Endodermal cell (in vitro differentiated cells): Measurements from ENCODE around the gene ENAH. TPM values are rescaled to one million over a fixed set of nuclear protein-coding genes. Genes with fewer than 3 reads are reported as not detected.

Experiments
- DNase-seq: peaks from one replicate; pipeline ENCODE4 v3.0.0-alpha.2; 2017
- H3K27ac ChIP-seq: 2 replicates; pipeline ENCODE4 v1.5.1; 2013; ENCODE audit warnings: mild to moderate bottlenecking, low read depth, low read length, moderate library complexity
- H3K27me3 ChIP-seq: 2 replicates; pipeline ENCODE4 v1.6.1; 2013; ENCODE audit warnings: mild to moderate bottlenecking, low read length, moderate library complexity; ENCODE audit not compliant: insufficient read depth, control insufficient read depth, poor library complexity, severe bottlenecking
- H3K36me3 ChIP-seq: 2 replicates; pipeline ENCODE4 v1.7.0; 2013; ENCODE audit warnings: mild to moderate bottlenecking, low read length, moderate library complexity; ENCODE audit not compliant: control insufficient read depth, insufficient read depth
- H3K4me1 ChIP-seq: one replicate; pipeline ENCODE4 v1.7.0; 2013; ENCODE audit warnings: low read length; ENCODE audit not compliant: control insufficient read depth, insufficient read depth
- H3K4me3 ChIP-seq: 2 replicates; pipeline ENCODE4 v1.5.1; 2013; ENCODE audit warnings: mild to moderate bottlenecking, low read length, moderate library complexity
- H3K9ac ChIP-seq: 2 replicates; pipeline ENCODE4 v1.6.1; 2013; ENCODE audit warnings: mild to moderate bottlenecking, low read length, moderate library complexity; ENCODE audit not compliant: poor library complexity, severe bottlenecking; ENCODE audit errors: extremely low read depth
- H3K9me3 ChIP-seq: 2 replicates; pipeline ENCODE4 v1.6.1; 2013; ENCODE audit warnings: mild to moderate bottlenecking, low read length, moderate library complexity; ENCODE audit not compliant: control insufficient read depth
- H3K27ac Mint-ChIP-seq: 2 replicates; pipeline ENCODE4 v1.8.0; 2020; ENCODE audit warnings: mixed read lengths
- H3K27me3 Mint-ChIP-seq: 2 replicates; pipeline ENCODE4 v1.8.0; 2021; ENCODE audit warnings: mild to moderate bottlenecking, mixed read lengths; ENCODE audit not compliant: insufficient read depth
- H3K36me3 Mint-ChIP-seq: 2 replicates; pipeline ENCODE4 v1.8.0; 2020; ENCODE audit warnings: low read depth, mixed read lengths
- H3K4me1 Mint-ChIP-seq: 2 replicates; pipeline ENCODE4 v1.8.0; 2020; ENCODE audit warnings: mixed read lengths
- H3K4me3 Mint-ChIP-seq: 2 replicates; pipeline ENCODE4 v1.8.0; 2020; ENCODE audit warnings: mild to moderate bottlenecking, moderate library complexity, mixed read lengths
- H3K9me3 Mint-ChIP-seq: 2 replicates; pipeline ENCODE4 v1.8.0; 2020; ENCODE audit warnings: mild to moderate bottlenecking, mixed read lengths
- WGBS, 2 experiments: methylation state at CpG; one replicate each; pipeline versions ENCODE4 v1.1.5 to v1.1.7; 2013; ENCODE audit warnings: missing lambda C conversion rate in 2 of 2, mixed read lengths in 1 of 2; ENCODE audit not compliant: insufficient coverage in 1 of 2, insufficient read length in 1 of 2; 5-methylcytosine and 5-hydroxymethylcytosine counted together
- total RNA-seq, 2 donors: library from RNA; stranded (reverse); fragmentation: NEBNext Ultra II Directional in 1 of 2; extraction: Animal tissue kit (Norgen Biotek cat#: 25700) in 1 of 2; gene quantifications; 2 replicates in 1 of 2; 3 replicates in 1 of 2; pipeline ENCODE4 v1.2.1, GENCODE V29; 2021
- TF ChIP-seq, protein P1 (sequence below): fragments of 200-600 bp; sonication (generic); conservative IDR thresholded peaks from 2 replicates; pipeline ENCODE4 v1.5.0; 2021; ENCODE audit warnings: antibody characterized with exemption, mild to moderate bottlenecking

ENAH gene
- total RNA-seq, 2 donors from 2014 or later: 263 to 267 TPM

DNA sequence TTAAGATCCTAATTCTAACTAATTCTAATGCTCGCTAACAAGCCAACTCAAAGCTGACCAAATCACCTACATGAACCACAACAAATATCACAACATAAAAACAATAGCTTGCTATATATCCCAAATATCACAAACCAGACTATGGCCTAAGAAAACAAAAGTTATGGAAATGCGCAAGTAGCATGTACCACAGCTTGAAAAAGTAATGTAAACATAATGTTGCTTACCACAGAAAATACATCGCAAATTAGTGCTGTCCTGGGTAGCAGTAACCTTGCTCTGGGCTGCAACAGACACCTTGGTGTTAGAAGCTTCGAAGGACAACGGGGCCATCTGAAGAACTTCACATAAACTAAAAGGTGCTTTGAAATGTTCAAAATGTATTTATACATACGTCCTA lies 117.6 kb downstream of the ENAH start:
- TF ChIP-seq, protein P1, sequence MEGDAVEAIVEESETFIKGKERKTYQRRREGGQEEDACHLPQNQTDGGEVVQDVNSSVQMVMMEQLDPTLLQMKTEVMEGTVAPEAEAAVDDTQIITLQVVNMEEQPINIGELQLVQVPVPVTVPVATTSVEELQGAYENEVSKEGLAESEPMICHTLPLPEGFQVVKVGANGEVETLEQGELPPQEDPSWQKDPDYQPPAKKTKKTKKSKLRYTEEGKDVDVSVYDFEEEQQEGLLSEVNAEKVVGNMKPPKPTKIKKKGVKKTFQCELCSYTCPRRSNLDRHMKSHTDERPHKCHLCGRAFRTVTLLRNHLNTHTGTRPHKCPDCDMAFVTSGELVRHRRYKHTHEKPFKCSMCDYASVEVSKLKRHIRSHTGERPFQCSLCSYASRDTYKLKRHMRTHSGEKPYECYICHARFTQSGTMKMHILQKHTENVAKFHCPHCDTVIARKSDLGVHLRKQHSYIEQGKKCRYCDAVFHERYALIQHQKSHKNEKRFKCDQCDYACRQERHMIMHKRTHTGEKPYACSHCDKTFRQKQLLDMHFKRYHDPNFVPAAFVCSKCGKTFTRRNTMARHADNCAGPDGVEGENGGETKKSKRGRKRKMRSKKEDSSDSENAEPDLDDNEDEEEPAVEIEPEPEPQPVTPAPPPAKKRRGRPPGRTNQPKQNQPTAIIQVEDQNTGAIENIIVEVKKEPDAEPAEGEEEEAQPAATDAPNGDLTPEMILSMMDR: no peak
- Mint-ChIP-seq H3K27ac (peak overlapping the region; percentile 6), H3K4me3 (no peak overlapping the region), H3K36me3 (peaks cover 3% of the 10 kb centered on the region), H3K4me1 (peaks cover 51% of the 10 kb centered on the region), H3K27me3 (no peaks in the 10 kb centered on the region), H3K9me3 (no peaks in the 10 kb centered on the region)
- Histone ChIP-seq H3K27me3 (no peaks in the 10 kb centered on the region), H3K27ac (no peak overlapping the region), H3K9ac (no peak overlapping the region), H3K4me3 (no peak overlapping the region), H3K4me1 (peaks cover 10% of the 10 kb centered on the region), H3K9me3 (no peaks in the 10 kb centered on the region), H3K36me3 (peaks cover 23% of the 10 kb centered on the region)
- DNase-seq: no peak
- whole genome bisulfite sequencing, 2 experiments: 94 to 100% methylated on average over 4 to 6 of the region's 6 CpGs

DNA sequence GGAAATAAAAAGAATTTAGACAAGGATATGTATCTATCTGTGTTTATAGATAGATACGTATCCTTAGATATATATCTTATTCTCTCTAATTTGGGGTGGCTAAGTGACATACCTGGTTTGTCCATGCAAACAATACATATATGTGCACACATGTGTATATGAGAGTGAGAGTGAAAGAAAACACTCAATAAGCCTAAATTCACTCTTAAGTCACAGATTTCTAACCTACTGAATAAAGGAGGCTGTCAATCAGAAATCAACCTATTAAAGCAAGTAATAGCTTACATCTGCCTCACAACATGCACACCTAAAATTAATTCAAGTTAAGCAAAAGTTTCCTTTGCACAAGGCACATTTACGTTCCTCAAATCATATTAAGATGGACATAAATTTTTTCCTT lies 118.2 kb downstream of the ENAH start:
- H3K9me3 Mint-ChIP-seq: no peaks in the 10 kb centered on the region
- peaks cover 3% of the 10 kb centered on the region for H3K36me3 Mint-ChIP-seq
- no peaks in the 10 kb centered on the region for H3K27me3 ChIP-seq
- TF ChIP-seq, protein P1: no peak
- H3K9ac ChIP-seq: no peak overlapping the region
- no peak overlapping the region for H3K27ac ChIP-seq
- no peak overlapping the region for H3K4me3 Mint-ChIP-seq
- DNase-seq: no peak
- 93 to 100% methylated on average over 1 to 2 of the region's 2 CpGs for WGBS, 2 experiments
- H3K4me3 ChIP-seq: no peak overlapping the region
- H3K36me3 ChIP-seq: peaks cover 28% of the 10 kb centered on the region
- H3K4me1 Mint-ChIP-seq: peaks cover 47% of the 10 kb centered on the region
- no peak overlapping the region for H3K27ac Mint-ChIP-seq
- H3K27me3 Mint-ChIP-seq: no peaks in the 10 kb centered on the region
- no peaks in the 10 kb centered on the region for H3K9me3 ChIP-seq
- H3K4me1 ChIP-seq: peaks cover 6% of the 10 kb centered on the region

GRCh38 chr1:225534135-225534534 lies 118.8 kb downstream of the ENAH start:
- Histone ChIP-seq H3K4me1 (peaks cover 6% of the 10 kb centered on the region), H3K4me3 (peak overlapping the region; percentile 15), H3K27ac (no peak overlapping the region), H3K36me3 (peaks cover 35% of the 10 kb centered on the region), H3K9me3 (no peaks in the 10 kb centered on the region), H3K27me3 (no peaks in the 10 kb centered on the region), H3K9ac (no peak overlapping the region)
- Mint-ChIP-seq H3K4me3 (no peak overlapping the region), H3K27me3 (no peaks in the 10 kb centered on the region), H3K36me3 (peaks cover 3% of the 10 kb centered on the region), H3K9me3 (no peaks in the 10 kb centered on the region), H3K27ac (no peak overlapping the region), H3K4me1 (peaks cover 41% of the 10 kb centered on the region)
- no peak for DNase-seq
- WGBS, 2 experiments: 88% methylated on average over 2 of the region's 2 CpGs; no CpG with 5 or more reads in 1 of the 2 experiments
- TF ChIP-seq, protein P1: no peak
